Stimulated activated CD4-positive, alpha-beta T cell treated with anti-CD3 and anti-CD28 coated beads, TNF-alpha, amount 100 ng/mL, for 1 hour (primary cell): ENCODE measurements around the gene GPR137C.

ENCODE experiments used
- DNase-seq, 3 donors: peaks; one replicate each; pipeline ENCODE4 v3.0.0-alpha.2; 2020; ENCODE audit warnings: low read depth in 3 of 3, low spot score in 1 of 3

GPR137C gene

GRCh38 chr14:52661314-52661713 is 108.7 kb downstream of the GPR137C start:
- no peak for DNase-seq

GRCh38 chr14:52663850-52664249 is 111.2 kb downstream of the GPR137C start:
- no peak for DNase-seq

GRCh38 chr14:52678591-52678990 is 126.0 kb downstream of the GPR137C start:
- no peak for DNase-seq

- no peak for DNase-seq
These were observed 131.4 kb downstream of the GPR137C start for GRCh38 chr14:52683985-52684520.

- DNase-seq = no peak
These were observed 133.5 kb downstream of the GPR137C start for GRCh38 chr14:52686176-52686575.
